ENCODE data around the gene LMX1A. TPM values are rescaled to one million over a fixed set of nuclear protein-coding genes. Genes with fewer than 3 reads are reported as not detected.

Gene LMX1A
- total and polyA plus RNA-seq, 2 experiments from 2014 or later = not detected

DNA sequence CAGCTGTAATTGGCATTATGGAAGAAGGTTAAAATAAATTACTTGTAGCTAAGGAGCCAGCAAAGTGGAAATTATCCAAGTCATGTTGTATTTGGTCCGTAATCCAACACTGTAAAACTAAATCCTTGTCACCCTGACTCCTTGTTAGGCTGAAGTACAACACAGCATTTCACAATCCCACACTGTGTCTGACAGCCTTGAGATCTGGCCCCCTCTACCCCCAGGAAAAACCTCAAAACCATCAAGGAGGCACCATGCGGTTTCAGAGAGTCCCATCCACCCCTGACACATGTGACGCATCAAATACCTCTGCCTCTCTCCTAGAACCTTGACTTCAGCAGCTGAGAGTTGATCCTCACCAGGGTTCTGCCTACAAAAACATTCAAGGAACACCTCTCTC, 41.0 kb downstream of the LMX1A start:
- H3K4me1 Mint-ChIP-seq = no peaks in the 10 kb centered on the region
- Histone ChIP-seq H3K27me3 (ENCODE audit: insufficient read depth) (no peaks in the 10 kb centered on the region), H3K79me2 (replicated peaks; ENCODE audit: insufficient read depth) (no peaks in the 10 kb centered on the region), H3K4me1 (ENCODE audit: insufficient read depth) (no peaks in the 10 kb centered on the region), H3K4me3 (no peak overlapping the region), H3K36me3 (ENCODE audit: insufficient read depth) (no peaks in the 10 kb centered on the region), H4K20me1 (replicated peaks; ENCODE audit: insufficient read depth) (no peaks in the 10 kb centered on the region), H3F3A (replicated peaks; ENCODE audit: low read depth) (no peaks in the 10 kb centered on the region), H3K4me2 (no peak overlapping the region), H2AFZ (0 out of 2 replicates have a peak overlapping the region, but pooled peaks have one; percentile 10), H3K27ac (ENCODE audit: low read depth) (no peak overlapping the region), H3K9me2 (ENCODE audit: insufficient read depth) (no peaks in the 10 kb centered on the region)
- peaks cover 6% of the 10 kb centered on the region; the same call in 2 of the 3 replicates for H3K9me3 Mint-ChIP-seq
- H3K36me3 Mint-ChIP-seq (ENCODE audit: low read depth) = 0 out of 3 replicates have a peak, but pooled peaks cover 2% of the 10 kb centered on the region
- ATAC-seq = no peak
- DNase-seq (ENCODE audit: low spot score) = no peak
- H3K27me3 Mint-ChIP-seq (ENCODE audit: insufficient read depth, low read depth, poor library complexity) = peaks cover 4% of the 10 kb centered on the region
- H3K4me3 Mint-ChIP-seq = no peak overlapping the region
- no peak for TF ChIP-seq POLR2AphosphoS5 (IDR thresholded peaks at IDR 0.05; ENCODE audit: low read depth)
- no peak for TF ChIP-seq JUNB (IDR thresholded peaks at IDR 0.05; ENCODE audit: unreplicated experiment)
- TF ChIP-seq CREB1 (CRISPR knock-in tag; IDR thresholded peaks at IDR 0.05; ENCODE audit: low read depth) = no peak
- TF ChIP-seq ZNF331 (CRISPR knock-in tag; IDR thresholded peaks at IDR 0.05; ENCODE audit: low read depth) = no peak
- TF ChIP-seq ZNF462 (CRISPR knock-in tag; IDR thresholded peaks at IDR 0.05) = no peak
- TF ChIP-seq NANOG (IDR thresholded peaks at IDR 0.05; ENCODE audit: borderline replicate concordance) = no peak
- no peak for TF ChIP-seq ZNF114 (CRISPR knock-in tag; IDR thresholded peaks at IDR 0.05)
- no peak for TF ChIP-seq EZH2 (IDR thresholded peaks at IDR 0.05; ENCODE audit: low read depth, unreplicated experiment)
- TF ChIP-seq EZH2phosphoT487 (IDR thresholded peaks at IDR 0.05; ENCODE audit: unreplicated experiment) = no peak
- TF ChIP-seq CTCF (conservative IDR thresholded peaks at IDR 0.05; ENCODE audit: low read depth in 2 of 2) = no peak
- TF ChIP-seq STAT1 (IDR thresholded peaks at IDR 0.05; ENCODE audit: unreplicated experiment) = no peak
- TF ChIP-seq ETS1 (IDR thresholded peaks at IDR 0.05) = no peak
- TF ChIP-seq, protein P1, sequence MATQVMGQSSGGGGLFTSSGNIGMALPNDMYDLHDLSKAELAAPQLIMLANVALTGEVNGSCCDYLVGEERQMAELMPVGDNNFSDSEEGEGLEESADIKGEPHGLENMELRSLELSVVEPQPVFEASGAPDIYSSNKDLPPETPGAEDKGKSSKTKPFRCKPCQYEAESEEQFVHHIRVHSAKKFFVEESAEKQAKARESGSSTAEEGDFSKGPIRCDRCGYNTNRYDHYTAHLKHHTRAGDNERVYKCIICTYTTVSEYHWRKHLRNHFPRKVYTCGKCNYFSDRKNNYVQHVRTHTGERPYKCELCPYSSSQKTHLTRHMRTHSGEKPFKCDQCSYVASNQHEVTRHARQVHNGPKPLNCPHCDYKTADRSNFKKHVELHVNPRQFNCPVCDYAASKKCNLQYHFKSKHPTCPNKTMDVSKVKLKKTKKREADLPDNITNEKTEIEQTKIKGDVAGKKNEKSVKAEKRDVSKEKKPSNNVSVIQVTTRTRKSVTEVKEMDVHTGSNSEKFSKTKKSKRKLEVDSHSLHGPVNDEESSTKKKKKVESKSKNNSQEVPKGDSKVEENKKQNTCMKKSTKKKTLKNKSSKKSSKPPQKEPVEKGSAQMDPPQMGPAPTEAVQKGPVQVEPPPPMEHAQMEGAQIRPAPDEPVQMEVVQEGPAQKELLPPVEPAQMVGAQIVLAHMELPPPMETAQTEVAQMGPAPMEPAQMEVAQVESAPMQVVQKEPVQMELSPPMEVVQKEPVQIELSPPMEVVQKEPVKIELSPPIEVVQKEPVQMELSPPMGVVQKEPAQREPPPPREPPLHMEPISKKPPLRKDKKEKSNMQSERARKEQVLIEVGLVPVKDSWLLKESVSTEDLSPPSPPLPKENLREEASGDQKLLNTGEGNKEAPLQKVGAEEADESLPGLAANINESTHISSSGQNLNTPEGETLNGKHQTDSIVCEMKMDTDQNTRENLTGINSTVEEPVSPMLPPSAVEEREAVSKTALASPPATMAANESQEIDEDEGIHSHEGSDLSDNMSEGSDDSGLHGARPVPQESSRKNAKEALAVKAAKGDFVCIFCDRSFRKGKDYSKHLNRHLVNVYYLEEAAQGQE (IDR thresholded peaks at IDR 0.05; ENCODE audit: unreplicated experiment) = no peak
- no peak overlapping the region for H3K27ac Mint-ChIP-seq

Measured in GM23338 (cell line).